Measurements from ENCODE around the gene MLKL. TPM values are rescaled to one million over a fixed set of nuclear protein-coding genes. Genes with fewer than 3 reads are reported as not detected.
"Not testable (repeated sequence)": the region's sequence is repeated elsewhere in the genome, so short reads cannot be mapped to it uniquely, and the experiment has no call there.

MLKL gene
- total and polyA plus RNA-seq, 12 donors: 1.7 to 11.1 (median 3.9) TPM

DNA sequence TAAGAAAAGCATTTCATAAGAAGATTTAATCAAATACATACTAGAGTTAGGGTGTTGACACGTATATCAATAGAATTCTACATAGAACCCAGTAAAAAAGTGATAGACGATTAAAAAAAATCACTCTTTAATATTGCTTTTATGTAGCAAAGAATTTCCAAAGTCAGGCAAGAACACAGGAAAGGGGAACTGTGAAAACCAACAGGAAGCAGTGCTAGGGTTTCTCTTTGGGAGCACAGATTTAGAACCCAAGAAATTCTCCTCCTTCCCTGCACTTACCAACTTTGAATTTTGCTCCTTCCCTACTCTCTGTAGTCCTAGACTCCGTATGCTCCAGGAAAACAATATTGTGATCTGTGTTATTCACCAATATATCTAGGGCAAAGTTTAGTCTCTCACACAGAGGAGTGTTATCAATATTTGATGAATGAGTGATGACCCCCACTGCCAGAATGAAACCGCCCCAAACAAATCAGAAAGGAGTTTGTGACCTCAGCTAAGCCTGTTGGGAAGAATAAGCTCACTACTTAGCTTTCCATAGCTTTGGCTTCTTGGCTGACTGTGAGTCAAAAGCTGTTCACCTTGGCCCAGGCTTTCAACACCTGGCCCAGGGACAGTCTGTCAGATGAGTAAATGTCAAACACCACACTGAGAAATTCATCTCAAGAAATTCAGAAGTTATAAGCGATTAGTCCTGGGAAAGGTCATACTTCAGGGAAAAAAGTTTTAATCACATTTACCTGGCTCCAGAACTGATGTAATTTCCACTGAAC lies 42.6 kb downstream of the MLKL start:
- Histone ChIP-seq H3K27me3 (no peaks in the 10 kb centered on the region), H3K36me3 (peaks cover 0 to 94% (median 17%) of the 10 kb centered on the region in 9 donors), H3K4me1 (peaks cover 0 to 43% (median 5%) of the 10 kb centered on the region in 9 donors), H3K4me3 (no peak overlapping the region), H3K9me3 (no peaks in the 10 kb centered on the region), H3K27ac (peak overlapping the region in 1 of 10 donors; percentile 12)
- ATAC-seq (no peak), DNase-seq (no peak)
- no peak for TF ChIP-seq CTCF (IDR thresholded peaks at IDR 0.05)
- intact Hi-C loops (cut with DNase I): no loop called here
- WGBS, 2 donors: 70 to 74% methylated on average over 5 of the region's 5 CpGs

GRCh38 chr16:74654536-74655050 lies 46.1 kb downstream of the MLKL start:
- WGBS, 2 donors: 89 to 90% methylated on average over 3 of the region's 3 CpGs
- H3K36me3 ChIP-seq: peaks cover 0 to 94% (median 12%) of the 10 kb centered on the region in 9 donors
- H3K4me1 ChIP-seq: peaks cover 0 to 39% (median 10%) of the 10 kb centered on the region in 9 donors
- intact Hi-C loops (cut with DNase I): no loop called here
- H3K9me3 ChIP-seq: no peaks in the 10 kb centered on the region
- no peak overlapping the region for H3K4me3 ChIP-seq
- TF ChIP-seq CTCF (IDR thresholded peaks at IDR 0.05): no peak
- no peak for ATAC-seq
- DNase-seq: no peak
- H3K27me3 ChIP-seq: no peaks in the 10 kb centered on the region
- H3K27ac ChIP-seq: no peak overlapping the region

- DNase-seq; H3K27me3 ChIP-seq; H3K4me3 ChIP-seq; H3K27ac ChIP-seq; intact Hi-C loops (cut with DNase I); ATAC-seq; H3K9me3 ChIP-seq: not testable (repeated sequence)
- Histone ChIP-seq H3K4me1 (peaks cover 0 to 26% (median 7%) of the 10 kb centered on the region in 9 donors), H3K36me3 (peaks cover 0 to 95% (median 13%) of the 10 kb centered on the region in 9 donors)
- 99 to 100% methylated on average over 2 of the region's 2 CpGs for WGBS, 2 donors
Measured at GRCh38 chr16:74652883-74653282, 47.8 kb downstream of the MLKL start.

- Histone ChIP-seq H3K4me1 (peaks cover 0 to 20% (median 7%) of the 10 kb centered on the region in 9 donors), H3K9me3 (no peaks in the 10 kb centered on the region), H3K27ac (no peak overlapping the region), H3K4me3 (no peak overlapping the region), H3K27me3 (no peaks in the 10 kb centered on the region), H3K36me3 (peaks cover 0 to 95% (median 19%) of the 10 kb centered on the region in 9 donors)
- intact Hi-C loops (cut with DNase I): no loop called here
- no peak for TF ChIP-seq CTCF (IDR thresholded peaks at IDR 0.05)
- DNase-seq (no peak), ATAC-seq (no peak)
- WGBS, 2 donors: 36 to 46% methylated on average over 1 of the region's 1 CpG
Measured at GRCh38 chr16:74652249-74652648, 48.4 kb downstream of the MLKL start.

- no peak overlapping the region for H3K27ac ChIP-seq
- peaks cover 0 to 95% (median 19%) of the 10 kb centered on the region in 9 donors for H3K36me3 ChIP-seq
- no peaks in the 10 kb centered on the region for H3K27me3 ChIP-seq
- no peak overlapping the region for H3K4me3 ChIP-seq
- no peaks in the 10 kb centered on the region for H3K9me3 ChIP-seq
- ATAC-seq (no peak), DNase-seq (no peak)
- no peak for TF ChIP-seq CTCF (IDR thresholded peaks at IDR 0.05)
- intact Hi-C loops (cut with DNase I): no loop called here
- WGBS, 2 donors: 94 to 99% methylated on average over 2 of the region's 2 CpGs
- peaks cover 0 to 16% (median 7%) of the 10 kb centered on the region in 9 donors for H3K4me1 ChIP-seq
Measured at GRCh38 chr16:74651841-74652240, 48.8 kb downstream of the MLKL start.

Data from heart right ventricle (tissue), 16 donors.